T-helper 2 cell treated with Interferon-gamma antibody and Interleukin-4, amounts not matched to agents 5 μg/mL and 100 μg/mL, for 36 hours (primary cell): ENCODE results near the gene GMDS.
"Not testable (repeated sequence)": the region's sequence is repeated elsewhere in the genome, so short reads cannot be mapped to it uniquely, and the experiment has no call there.

Source experiments
- DNase-seq: peaks from one replicate; pipeline ENCODE4 v3.0.0; 2021; ENCODE audit warnings: low spot score
- H3K27ac Mint-ChIP-seq: one replicate; pipeline ENCODE4 v1.8.0; 2021; ENCODE audit warnings: mild to moderate bottlenecking, mixed read lengths
- H3K27me3 Mint-ChIP-seq: one replicate; pipeline ENCODE4 v1.8.0; 2021; ENCODE audit warnings: low read depth, mixed read lengths
- H3K36me3 Mint-ChIP-seq: one replicate; pipeline ENCODE4 v1.8.0; 2021; ENCODE audit warnings: low read depth, mixed read lengths
- H3K4me1 Mint-ChIP-seq: one replicate; pipeline ENCODE4 v1.8.0; 2021; ENCODE audit warnings: low read depth, mixed read lengths
- H3K4me3 Mint-ChIP-seq: one replicate; pipeline ENCODE4 v1.8.0; 2022; ENCODE audit warnings: mild to moderate bottlenecking, moderate library complexity, mixed read lengths
- H3K9me3 Mint-ChIP-seq: one replicate; pipeline ENCODE4 v1.8.0; 2021; ENCODE audit warnings: mixed read lengths

The GMDS gene

GRCh38 chr6:1678201-1678600, 567.2 kb downstream of the GMDS start:
- Mint-ChIP-seq H3K9me3 (no peaks in the 10 kb centered on the region), H3K27me3 (peaks cover 4% of the 10 kb centered on the region), H3K4me1 (no peaks in the 10 kb centered on the region), H3K27ac (no peak overlapping the region), H3K4me3 (no peak overlapping the region), H3K36me3 (no peaks in the 10 kb centered on the region)
- no peak for DNase-seq

- H3K4me3 Mint-ChIP-seq, result no peak overlapping the region
- H3K27ac Mint-ChIP-seq, result no peak overlapping the region
- H3K27me3 Mint-ChIP-seq, result peaks cover 4% of the 10 kb centered on the region
- no peak for DNase-seq
- no peaks in the 10 kb centered on the region for H3K4me1 Mint-ChIP-seq
- no peaks in the 10 kb centered on the region for H3K9me3 Mint-ChIP-seq
- H3K36me3 Mint-ChIP-seq, result no peaks in the 10 kb centered on the region
Measured at GRCh38 chr6:1672379-1672778, 573.0 kb downstream of the GMDS start.

GRCh38 chr6:1670711-1671462, 574.5 kb downstream of the GMDS start:
- H3K4me1 Mint-ChIP-seq, result no peaks in the 10 kb centered on the region
- H3K36me3 Mint-ChIP-seq, result no peaks in the 10 kb centered on the region
- no peak overlapping the region for H3K27ac Mint-ChIP-seq
- no peaks in the 10 kb centered on the region for H3K9me3 Mint-ChIP-seq
- no peak for DNase-seq
- H3K27me3 Mint-ChIP-seq, result peaks cover under 1% of the 10 kb centered on the region
- no peak overlapping the region for H3K4me3 Mint-ChIP-seq

GRCh38 chr6:1669996-1670395, 575.4 kb downstream of the GMDS start:
- Mint-ChIP-seq H3K27ac (no peak overlapping the region), H3K9me3 (no peaks in the 10 kb centered on the region), H3K4me3 (no peak overlapping the region), H3K36me3 (no peaks in the 10 kb centered on the region), H3K27me3 (no peaks in the 10 kb centered on the region), H3K4me1 (no peaks in the 10 kb centered on the region)
- no peak for DNase-seq

DNA sequence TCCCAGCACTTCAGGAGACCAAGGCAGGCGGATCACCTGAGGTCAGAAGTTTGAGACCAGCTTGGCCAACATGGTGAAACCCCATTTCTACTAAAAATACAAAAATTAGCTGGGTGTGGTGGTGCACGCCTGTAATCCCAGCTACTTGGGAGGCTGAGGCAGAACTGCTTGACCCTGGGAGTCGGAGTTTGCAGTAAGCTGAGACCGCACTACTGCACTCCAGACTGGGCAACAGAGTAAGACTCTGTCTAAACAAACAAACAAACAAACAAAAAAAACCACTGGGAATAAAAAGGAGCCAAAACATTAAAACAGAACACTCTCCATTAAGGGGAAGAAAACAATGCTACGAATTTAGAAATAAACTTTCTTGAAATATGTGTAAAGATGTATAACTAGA, 576.9 kb downstream of the GMDS start:
- not testable (repeated sequence) for H3K27me3 Mint-ChIP-seq, H3K4me1 Mint-ChIP-seq, H3K27ac Mint-ChIP-seq, H3K36me3 Mint-ChIP-seq, H3K9me3 Mint-ChIP-seq, H3K4me3 Mint-ChIP-seq, DNase-seq

GRCh38 chr6:1667805-1668175, 577.6 kb downstream of the GMDS start:
- Mint-ChIP-seq H3K4me1 (no peaks in the 10 kb centered on the region), H3K27me3 (no peaks in the 10 kb centered on the region), H3K4me3 (no peak overlapping the region), H3K27ac (no peak overlapping the region), H3K9me3 (no peaks in the 10 kb centered on the region), H3K36me3 (no peaks in the 10 kb centered on the region)
- no peak for DNase-seq

DNA sequence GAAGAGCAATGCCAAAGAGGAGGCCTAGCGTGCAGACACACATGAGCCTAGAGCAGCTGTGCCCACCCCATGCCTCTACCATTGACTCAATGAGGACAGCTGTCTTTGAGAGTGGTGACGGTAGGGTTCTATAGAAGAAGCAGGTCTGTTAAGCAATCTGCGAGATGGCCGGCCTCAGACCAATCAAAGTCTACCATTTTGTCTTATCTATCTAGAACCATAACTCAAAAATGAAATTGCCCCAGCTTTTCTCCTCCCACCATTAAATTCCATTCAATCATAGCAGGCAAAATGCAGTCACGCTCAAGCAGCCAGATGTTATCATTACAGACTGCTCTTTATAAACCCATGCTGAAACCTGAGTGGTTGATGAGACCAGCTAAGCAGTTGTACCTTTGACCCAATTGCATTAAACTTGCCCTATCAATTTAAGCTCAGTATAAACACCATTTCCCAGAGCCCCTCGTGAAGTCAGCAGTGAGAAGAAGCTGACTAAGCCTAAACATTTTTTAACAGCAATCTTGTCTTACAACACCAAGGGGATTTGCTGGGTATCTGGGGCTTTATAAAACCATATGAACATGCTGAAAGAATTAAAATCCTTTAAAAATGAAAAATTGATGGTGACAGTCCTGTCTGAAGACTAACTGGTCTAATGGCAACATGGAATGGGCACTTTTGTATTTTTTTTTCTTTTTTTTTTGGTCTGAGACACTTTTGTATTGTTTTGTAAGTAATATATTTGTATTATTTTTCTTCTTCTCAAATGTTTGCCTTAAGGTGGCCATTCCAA, 578.2 kb downstream of the GMDS start:
- Mint-ChIP-seq H3K4me1 (no peaks in the 10 kb centered on the region), H3K27me3 (no peaks in the 10 kb centered on the region), H3K4me3 (no peak overlapping the region), H3K9me3 (no peaks in the 10 kb centered on the region), H3K36me3 (no peaks in the 10 kb centered on the region), H3K27ac (no peak overlapping the region)
- DNase-seq, result no peak

DNA sequence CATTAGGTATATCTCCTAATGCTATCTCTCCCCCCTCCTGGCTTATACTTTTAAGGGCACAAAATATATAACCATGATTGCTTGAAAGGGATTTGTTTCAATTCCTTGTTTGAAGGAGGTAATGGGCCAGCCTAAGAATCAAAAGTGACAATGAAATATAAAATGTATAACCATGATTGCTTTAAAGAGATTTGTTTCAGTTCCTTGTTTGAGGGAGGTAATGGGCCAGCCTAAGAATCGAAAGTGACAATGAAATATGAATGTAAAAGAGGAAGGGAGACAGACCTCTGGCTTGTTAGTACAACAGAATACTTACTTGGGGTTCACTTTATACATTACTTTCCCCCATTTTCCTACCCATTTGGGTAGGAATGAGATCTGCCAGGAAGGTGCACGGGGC, 580.2 kb downstream of the GMDS start:
- DNase-seq, result no peak
- no peaks in the 10 kb centered on the region for H3K36me3 Mint-ChIP-seq
- no peak overlapping the region for H3K27ac Mint-ChIP-seq
- H3K27me3 Mint-ChIP-seq, result no peaks in the 10 kb centered on the region
- H3K9me3 Mint-ChIP-seq, result no peaks in the 10 kb centered on the region
- no peaks in the 10 kb centered on the region for H3K4me1 Mint-ChIP-seq
- H3K4me3 Mint-ChIP-seq, result no peak overlapping the region

DNA sequence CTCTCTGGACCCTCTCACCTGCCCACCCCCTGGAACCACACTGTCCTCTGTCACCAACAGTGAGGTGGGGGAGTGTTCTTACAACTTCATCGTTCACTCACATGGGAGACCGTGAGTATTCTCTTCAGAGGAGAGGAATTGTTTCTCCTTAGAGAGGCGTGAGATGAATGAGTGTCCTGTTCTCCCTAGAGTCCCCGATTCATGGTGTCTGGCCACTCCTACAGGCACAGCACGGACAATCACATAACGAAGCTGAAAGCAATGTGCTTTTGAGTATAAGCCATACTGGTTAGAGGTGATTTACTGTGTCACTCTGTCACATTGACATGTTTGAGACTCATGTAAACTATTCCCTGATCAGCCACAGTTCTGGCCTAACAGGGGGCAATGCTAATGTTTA, 581.1 kb downstream of the GMDS start:
- DNase-seq, result no peak
- Mint-ChIP-seq H3K36me3 (no peaks in the 10 kb centered on the region), H3K4me3 (no peak overlapping the region), H3K4me1 (no peaks in the 10 kb centered on the region), H3K27me3 (no peaks in the 10 kb centered on the region), H3K27ac (no peak overlapping the region), H3K9me3 (no peaks in the 10 kb centered on the region)

DNA sequence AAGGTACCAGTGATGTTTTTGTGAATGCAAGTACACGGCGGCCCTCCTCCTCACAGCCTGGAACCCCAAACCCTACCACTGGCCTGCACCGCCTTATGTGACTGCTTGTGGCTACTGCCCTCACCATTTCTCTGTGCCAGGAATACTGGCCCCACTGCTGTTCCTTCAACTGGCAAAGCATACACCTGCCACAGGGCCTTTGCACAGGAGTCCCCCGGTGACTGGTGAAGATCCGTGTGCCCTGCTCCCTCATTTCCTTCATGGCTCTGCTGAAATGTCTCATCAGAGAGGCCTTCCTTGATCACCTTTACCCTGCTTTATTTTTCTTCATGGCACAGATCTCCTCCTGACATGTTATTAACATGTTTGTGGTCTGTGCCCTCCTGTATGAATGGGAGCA, 581.9 kb downstream of the GMDS start:
- Mint-ChIP-seq H3K27ac (no peak overlapping the region), H3K4me3 (no peak overlapping the region), H3K36me3 (no peaks in the 10 kb centered on the region), H3K9me3 (no peaks in the 10 kb centered on the region), H3K4me1 (no peaks in the 10 kb centered on the region), H3K27me3 (no peaks in the 10 kb centered on the region)
- no peak for DNase-seq

DNA sequence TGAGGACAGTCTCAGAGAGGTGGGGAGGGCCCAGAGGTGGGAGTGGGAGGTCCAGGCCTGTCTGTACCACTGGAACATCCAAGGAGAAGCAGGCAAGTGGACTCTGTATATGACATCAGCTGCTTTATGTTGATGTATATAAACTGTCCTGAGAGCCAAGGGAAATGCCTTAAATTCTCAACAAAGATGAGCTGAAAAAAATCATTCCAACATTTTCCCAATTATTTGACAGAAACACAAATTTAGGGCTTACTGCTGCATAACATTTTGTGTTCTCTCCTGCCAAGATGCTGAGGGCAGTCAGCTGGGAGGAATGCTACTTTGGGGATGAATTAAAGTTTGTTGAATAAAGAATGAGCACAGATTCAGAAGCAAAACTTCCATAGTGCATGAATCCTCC, 582.9 kb downstream of the GMDS start:
- Mint-ChIP-seq H3K9me3 (no peaks in the 10 kb centered on the region), H3K4me3 (no peak overlapping the region), H3K36me3 (no peaks in the 10 kb centered on the region)

DNA sequence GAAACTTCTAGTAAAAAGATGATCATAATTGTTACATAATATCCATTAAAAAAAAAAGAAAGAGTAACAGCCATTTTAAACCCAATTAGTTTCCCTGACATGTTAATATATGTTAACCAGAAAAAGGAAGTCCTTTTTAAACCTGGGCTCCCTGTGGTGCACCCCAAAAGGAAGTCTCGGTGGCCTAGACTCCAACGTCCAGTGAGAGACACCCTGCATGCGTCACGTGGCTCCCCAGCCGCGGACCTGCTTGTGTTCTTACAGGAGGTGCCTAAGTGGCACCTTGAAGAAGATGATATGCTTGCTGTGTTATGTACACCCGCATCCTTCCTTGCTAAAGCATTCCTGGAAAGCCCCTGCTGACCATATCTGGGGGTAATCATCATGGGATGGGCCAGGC, 585.6 kb downstream of the GMDS start:
- DNase-seq, result no peak
- H3K27ac Mint-ChIP-seq, result no peak overlapping the region
- no peaks in the 10 kb centered on the region for H3K4me1 Mint-ChIP-seq
- H3K9me3 Mint-ChIP-seq, result no peaks in the 10 kb centered on the region
- H3K27me3 Mint-ChIP-seq, result no peaks in the 10 kb centered on the region
- no peak overlapping the region for H3K4me3 Mint-ChIP-seq
- H3K36me3 Mint-ChIP-seq, result no peaks in the 10 kb centered on the region

More for the DNA sequence above, 582.9 kb downstream of the GMDS start:
- no peak overlapping the region for H3K27ac Mint-ChIP-seq
- no peak for DNase-seq
- H3K4me1 Mint-ChIP-seq, result no peaks in the 10 kb centered on the region
- H3K27me3 Mint-ChIP-seq, result no peaks in the 10 kb centered on the region

GRCh38 chr6:1658212-1659005, 587.0 kb downstream of the GMDS start:
- Mint-ChIP-seq H3K27ac (no peak overlapping the region), H3K4me1 (no peaks in the 10 kb centered on the region), H3K27me3 (no peaks in the 10 kb centered on the region), H3K9me3 (no peaks in the 10 kb centered on the region), H3K36me3 (no peaks in the 10 kb centered on the region), H3K4me3 (no peak overlapping the region)
- DNase-seq, result no peak

- no peak for DNase-seq
- Mint-ChIP-seq H3K27me3 (no peaks in the 10 kb centered on the region), H3K27ac (no peak overlapping the region), H3K4me3 (no peak overlapping the region), H3K4me1 (no peaks in the 10 kb centered on the region), H3K36me3 (no peaks in the 10 kb centered on the region), H3K9me3 (no peaks in the 10 kb centered on the region)
Measured at GRCh38 chr6:1657771-1658165, 587.6 kb downstream of the GMDS start.
